ENCODE data around the gene UGT2B7. TPM values are rescaled to one million over a fixed set of nuclear protein-coding genes. Genes with fewer than 3 reads are reported as not detected.

UGT2B7 gene
- total RNA-seq, 3 donors from 2014 or later: 0.33 to 2.5 TPM; not detected in 1

DNA sequence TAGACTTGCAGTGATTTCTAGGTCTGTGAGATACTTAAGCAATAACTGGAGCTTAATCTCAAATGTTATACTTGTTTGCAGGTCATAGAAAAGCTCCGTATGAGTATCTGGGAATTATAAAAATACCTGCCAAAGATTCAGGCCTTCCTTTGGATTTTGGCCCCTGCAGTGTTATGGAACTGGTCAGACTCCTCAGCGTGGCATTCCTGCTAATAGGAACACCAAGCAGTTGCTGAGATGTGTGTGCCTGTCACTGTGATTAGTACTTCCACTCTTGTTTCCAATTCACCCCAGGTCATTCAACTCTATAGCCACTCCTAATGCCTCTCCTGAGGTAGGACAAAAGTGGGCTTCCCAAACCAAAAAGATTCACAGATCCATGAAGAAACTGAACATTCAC is 7.8 kb upstream of the UGT2B7 start:
- Histone ChIP-seq H3K27ac (no peak overlapping the region), H3K4me3 (no peak overlapping the region), H3K27me3 (no peaks in the 10 kb centered on the region), H3K36me3 (no peaks in the 10 kb centered on the region), H3K4me1 (no peaks in the 10 kb centered on the region), H3K9me3 (no peaks in the 10 kb centered on the region)
- intact Hi-C loops (cut with DNase I; ENCODE audit: low total_unique reads): no loop called here
- TF ChIP-seq CTCF (IDR thresholded peaks at IDR 0.05): no peak
- TF ChIP-seq POLR2A (IDR thresholded peaks at IDR 0.05): no peak
- TF ChIP-seq POLR2AphosphoS5 (IDR thresholded peaks at IDR 0.05): no peak
- no peak for DNase-seq (ENCODE audit: low spot score in 2 of 2)

- H3K27me3 ChIP-seq: no peaks in the 10 kb centered on the region
- no peaks in the 10 kb centered on the region for H3K4me1 ChIP-seq
- H3K36me3 ChIP-seq: no peaks in the 10 kb centered on the region
- H3K27ac ChIP-seq: no peak overlapping the region
- intact Hi-C loops (cut with DNase I; ENCODE audit: low total_unique reads): no loop called here
- TF ChIP-seq POLR2A (IDR thresholded peaks at IDR 0.05) (no peak), POLR2AphosphoS5 (IDR thresholded peaks at IDR 0.05) (no peak), CTCF (IDR thresholded peaks at IDR 0.05) (no peak)
- no peak overlapping the region for H3K4me3 ChIP-seq
- DNase-seq (ENCODE audit: low spot score in 2 of 2): no peak
- no peaks in the 10 kb centered on the region for H3K9me3 ChIP-seq
Measured at GRCh38 chr4:69089388-69089787, 6.9 kb upstream of the UGT2B7 start.

GRCh38 chr4:69092190-69092589 is 4.1 kb upstream of the UGT2B7 start:
- Histone ChIP-seq H3K4me1 (no peaks in the 10 kb centered on the region), H3K36me3 (no peaks in the 10 kb centered on the region), H3K27me3 (no peaks in the 10 kb centered on the region), H3K4me3 (no peak overlapping the region), H3K27ac (no peak overlapping the region), H3K9me3 (no peaks in the 10 kb centered on the region)
- TF ChIP-seq CTCF (IDR thresholded peaks at IDR 0.05) (no peak), POLR2A (IDR thresholded peaks at IDR 0.05) (no peak), POLR2AphosphoS5 (IDR thresholded peaks at IDR 0.05) (no peak)
- DNase-seq (ENCODE audit: low spot score in 2 of 2): no peak
- intact Hi-C loops (cut with DNase I; ENCODE audit: low total_unique reads): no loop called here

DNA sequence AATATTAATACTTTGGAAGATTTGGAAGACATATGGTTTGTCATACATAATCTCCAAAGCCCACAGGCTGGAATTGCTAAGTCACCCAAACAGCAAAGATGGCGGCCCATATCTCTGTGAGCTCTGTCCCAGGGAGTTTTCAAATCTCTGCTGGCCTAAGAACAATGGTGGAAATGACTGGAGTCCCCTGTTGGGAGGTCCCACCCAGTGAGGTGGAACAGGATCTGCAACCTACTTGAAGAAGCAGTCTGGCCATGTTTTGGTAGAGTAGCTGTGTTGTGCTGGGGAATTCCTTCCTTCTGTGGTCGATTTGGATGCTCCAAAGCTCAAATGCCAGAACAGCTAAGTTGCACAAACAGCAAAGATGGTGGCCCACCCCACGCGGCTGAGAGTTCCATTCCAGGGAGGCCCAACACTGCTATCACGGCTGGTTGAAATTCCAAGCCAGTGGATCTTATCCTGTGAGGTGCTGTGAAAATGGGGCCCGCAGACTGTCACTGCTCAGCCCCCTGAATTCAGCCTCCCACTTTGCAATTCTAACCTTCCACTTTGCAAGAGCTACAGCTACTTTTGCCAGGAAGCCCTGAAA is 3.2 kb upstream of the UGT2B7 start:
- no peaks in the 10 kb centered on the region for H3K9me3 ChIP-seq
- no peaks in the 10 kb centered on the region for H3K4me1 ChIP-seq
- no peaks in the 10 kb centered on the region for H3K36me3 ChIP-seq
- intact Hi-C loops (cut with DNase I; ENCODE audit: low total_unique reads): no loop called here
- no peaks in the 10 kb centered on the region for H3K27me3 ChIP-seq
- DNase-seq (ENCODE audit: low spot score in 2 of 2): no peak
- TF ChIP-seq CTCF (IDR thresholded peaks at IDR 0.05): no peak
- TF ChIP-seq POLR2AphosphoS5 (IDR thresholded peaks at IDR 0.05): no peak
- TF ChIP-seq POLR2A (IDR thresholded peaks at IDR 0.05): no peak
- H3K27ac ChIP-seq: no peak overlapping the region
- no peak overlapping the region for H3K4me3 ChIP-seq

GRCh38 chr4:69093681-69094080 is 2.6 kb upstream of the UGT2B7 start:
- Histone ChIP-seq H3K4me1 (no peaks in the 10 kb centered on the region), H3K36me3 (no peaks in the 10 kb centered on the region), H3K4me3 (no peak overlapping the region), H3K9me3 (no peaks in the 10 kb centered on the region), H3K27ac (no peak overlapping the region), H3K27me3 (no peaks in the 10 kb centered on the region)
- intact Hi-C loops (cut with DNase I; ENCODE audit: low total_unique reads): no loop called here
- no peak for DNase-seq (ENCODE audit: low spot score in 2 of 2)
- TF ChIP-seq POLR2AphosphoS5 (IDR thresholded peaks at IDR 0.05) (no peak), POLR2A (IDR thresholded peaks at IDR 0.05) (no peak)

- intact Hi-C loops (cut with DNase I; ENCODE audit: low total_unique reads): no loop called here
- Histone ChIP-seq H3K4me1 (no peaks in the 10 kb centered on the region), H3K9me3 (no peaks in the 10 kb centered on the region), H3K4me3 (no peak overlapping the region), H3K36me3 (no peaks in the 10 kb centered on the region), H3K27ac (no peak overlapping the region), H3K27me3 (no peaks in the 10 kb centered on the region)
- TF ChIP-seq POLR2A (IDR thresholded peaks at IDR 0.05): no peak
- no peak for TF ChIP-seq CTCF (IDR thresholded peaks at IDR 0.05)
- no peak for TF ChIP-seq POLR2AphosphoS5 (IDR thresholded peaks at IDR 0.05)
- DNase-seq (ENCODE audit: low spot score in 2 of 2): no peak
Measured at GRCh38 chr4:69095301-69095731, 958 bp upstream of the UGT2B7 start.

All from breast epithelium (tissue), 4 donors.